HG02884 (cell line): Measurements from ENCODE around the gene CYGB.

Experiments
- ATAC-seq: cut with Tn5 transposase; IDR thresholded peaks from one replicate; pipeline ENCODE4 v1.9.1; 2021; ENCODE audit warnings: mild to moderate bottlenecking, moderate library complexity; ENCODE audit not compliant: unreplicated experiment

CYGB gene

DNA sequence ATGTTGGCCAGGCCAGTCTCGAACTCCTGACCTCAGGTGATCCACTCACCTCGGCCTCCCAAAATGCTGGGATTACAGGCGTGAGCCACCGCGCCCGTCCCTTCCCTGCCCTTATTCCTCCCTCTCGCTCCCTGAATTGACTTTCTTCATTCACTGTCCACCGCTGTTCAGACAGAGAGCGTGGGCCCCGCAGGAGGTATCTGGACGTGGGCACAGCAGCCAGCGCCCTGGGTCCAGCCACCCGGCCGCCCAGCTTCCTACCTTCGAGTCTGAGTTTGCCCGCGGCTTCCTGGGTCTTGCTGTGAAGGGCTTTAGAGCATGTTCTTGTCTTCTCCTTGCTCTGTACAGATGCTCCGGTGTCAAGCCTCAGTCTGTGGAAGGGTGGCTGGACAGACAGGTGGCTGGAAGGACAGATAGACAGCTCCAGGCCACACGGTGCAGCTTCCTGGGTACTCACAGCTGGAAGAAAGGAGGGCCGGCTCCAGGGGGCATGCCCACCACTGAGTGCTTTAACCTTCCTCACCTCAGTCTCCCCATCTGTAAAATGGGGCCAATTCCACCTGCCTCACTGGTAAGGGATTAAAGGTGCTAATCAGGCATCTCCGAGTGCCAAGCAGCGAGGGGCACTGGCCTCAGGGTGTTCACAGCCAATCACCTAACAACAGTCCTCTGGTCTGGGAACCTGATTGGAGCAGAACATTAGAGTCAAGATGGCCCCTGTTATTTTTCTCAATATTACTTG, 49.9 kb downstream of the CYGB start:
- no peak for ATAC-seq

DNA sequence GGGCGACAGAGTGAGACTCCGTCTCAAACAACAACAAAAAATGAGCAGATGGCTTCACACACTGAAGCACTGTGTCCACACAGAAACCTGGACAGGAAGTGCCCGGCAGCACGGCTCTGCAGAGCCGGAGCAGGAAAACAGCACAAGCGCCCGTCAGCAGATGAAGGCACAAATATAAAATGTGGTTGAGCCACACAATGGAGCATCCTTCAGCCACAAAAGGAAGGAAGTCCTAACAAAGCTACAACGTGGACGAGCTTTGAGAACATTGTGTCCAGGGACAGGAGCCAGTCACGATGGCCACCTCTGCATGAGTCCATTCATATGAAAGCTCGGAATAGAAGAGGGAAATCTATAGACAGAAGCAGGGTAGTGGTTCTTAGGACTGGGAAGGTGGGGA, 51.9 kb downstream of the CYGB start:
- ATAC-seq, result no peak

DNA sequence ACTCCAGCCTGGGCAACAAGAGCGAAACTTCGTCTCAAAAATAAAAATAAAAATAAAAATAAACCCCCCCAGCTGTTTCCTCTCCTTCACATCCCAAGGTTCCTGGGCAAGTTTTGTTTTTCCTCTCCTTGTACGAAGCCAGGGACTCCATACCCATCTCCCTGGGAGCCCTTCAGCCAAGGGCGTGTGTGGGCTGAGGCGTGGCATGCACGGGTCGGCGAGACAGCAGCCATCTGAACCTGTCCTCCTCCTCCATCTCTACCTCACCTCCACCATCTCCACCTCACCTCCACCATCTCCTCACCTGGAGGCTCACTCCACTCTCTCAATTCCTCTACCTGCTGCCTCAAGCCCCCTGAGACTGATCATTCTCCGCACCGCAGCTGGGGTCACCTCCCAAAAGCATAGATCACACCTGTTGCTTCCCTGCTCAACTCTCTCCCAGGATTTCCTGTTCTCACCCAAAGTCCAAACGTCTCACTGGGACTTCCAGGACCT, 53.2 kb downstream of the CYGB start:
- ATAC-seq, result no peak

DNA sequence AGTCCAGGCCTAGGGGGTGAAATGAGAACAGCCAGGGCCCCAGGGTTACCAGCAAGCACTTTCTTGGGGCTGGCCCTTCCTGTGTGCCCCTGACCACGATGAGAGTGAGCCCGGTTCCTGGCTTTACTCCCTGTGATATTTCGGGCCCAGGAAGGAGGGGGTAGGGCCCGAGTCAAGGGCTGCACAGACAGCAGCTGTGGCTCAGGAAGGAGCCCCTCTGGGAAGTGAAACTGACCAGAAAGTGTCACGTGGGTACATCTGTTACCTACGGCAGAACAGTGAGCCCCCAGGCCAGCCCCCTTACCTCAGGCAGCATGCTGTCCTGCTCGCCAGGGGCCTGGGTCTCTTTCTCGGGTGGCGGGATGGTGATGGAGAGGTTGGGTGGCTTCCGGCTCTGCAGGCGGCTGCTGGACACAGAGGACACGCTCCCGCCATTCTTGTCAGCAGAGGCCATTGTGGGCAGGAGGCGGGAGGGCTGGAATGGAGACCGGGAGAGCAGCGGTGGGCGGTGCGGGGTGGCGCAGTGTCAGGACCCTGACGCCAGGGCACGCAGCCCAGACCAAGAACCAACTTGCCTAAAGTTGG, 56.3 kb downstream of the CYGB start:
- ATAC-seq, result peak; percentile 64

DNA sequence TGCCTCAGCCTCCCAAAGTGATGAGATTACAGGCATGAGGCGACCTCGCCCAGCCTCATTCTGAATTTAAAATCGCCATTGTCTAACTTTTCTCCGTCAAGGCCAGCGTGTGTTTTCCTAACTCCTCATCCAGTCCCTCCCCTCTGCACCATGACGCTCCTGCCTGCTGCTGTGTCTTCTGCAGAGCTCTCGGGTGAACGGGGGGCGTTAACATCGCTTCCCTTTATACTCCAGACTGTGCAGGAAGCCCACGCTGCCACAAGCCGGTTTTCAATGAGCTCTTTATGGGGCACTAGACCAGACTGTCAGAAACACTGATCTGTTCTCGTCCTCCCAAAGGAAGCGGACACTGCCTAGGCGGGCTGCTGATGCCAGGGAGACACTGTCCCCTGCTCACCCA, 56.9 kb downstream of the CYGB start:
- no peak for ATAC-seq

DNA sequence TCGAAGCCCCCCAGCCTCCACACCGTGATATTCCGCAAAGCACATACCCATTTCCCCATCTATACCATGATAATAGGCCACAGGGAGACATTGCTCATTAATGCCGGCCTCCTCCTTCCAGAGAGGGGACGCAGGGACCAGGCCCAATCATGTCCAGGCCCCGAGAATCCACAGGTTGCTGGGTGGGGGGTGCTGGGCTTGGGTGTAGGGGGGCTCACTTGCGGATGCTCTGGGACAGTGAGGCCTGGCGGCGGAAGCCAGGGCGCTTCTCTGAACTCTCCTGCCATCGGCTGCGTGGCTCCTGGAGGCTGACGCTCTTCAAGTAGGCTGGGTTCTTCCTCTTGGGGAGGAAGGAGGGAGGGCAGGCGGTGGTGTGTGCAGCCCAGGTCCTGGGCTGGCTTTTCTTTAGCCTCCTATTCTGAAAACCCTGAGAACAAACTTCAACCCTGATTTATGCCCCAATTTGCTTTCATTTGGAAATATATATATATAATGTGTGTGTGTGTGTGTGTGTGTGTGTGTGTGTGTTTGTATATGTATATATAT, 57.9 kb downstream of the CYGB start:
- ATAC-seq, result no peak

DNA sequence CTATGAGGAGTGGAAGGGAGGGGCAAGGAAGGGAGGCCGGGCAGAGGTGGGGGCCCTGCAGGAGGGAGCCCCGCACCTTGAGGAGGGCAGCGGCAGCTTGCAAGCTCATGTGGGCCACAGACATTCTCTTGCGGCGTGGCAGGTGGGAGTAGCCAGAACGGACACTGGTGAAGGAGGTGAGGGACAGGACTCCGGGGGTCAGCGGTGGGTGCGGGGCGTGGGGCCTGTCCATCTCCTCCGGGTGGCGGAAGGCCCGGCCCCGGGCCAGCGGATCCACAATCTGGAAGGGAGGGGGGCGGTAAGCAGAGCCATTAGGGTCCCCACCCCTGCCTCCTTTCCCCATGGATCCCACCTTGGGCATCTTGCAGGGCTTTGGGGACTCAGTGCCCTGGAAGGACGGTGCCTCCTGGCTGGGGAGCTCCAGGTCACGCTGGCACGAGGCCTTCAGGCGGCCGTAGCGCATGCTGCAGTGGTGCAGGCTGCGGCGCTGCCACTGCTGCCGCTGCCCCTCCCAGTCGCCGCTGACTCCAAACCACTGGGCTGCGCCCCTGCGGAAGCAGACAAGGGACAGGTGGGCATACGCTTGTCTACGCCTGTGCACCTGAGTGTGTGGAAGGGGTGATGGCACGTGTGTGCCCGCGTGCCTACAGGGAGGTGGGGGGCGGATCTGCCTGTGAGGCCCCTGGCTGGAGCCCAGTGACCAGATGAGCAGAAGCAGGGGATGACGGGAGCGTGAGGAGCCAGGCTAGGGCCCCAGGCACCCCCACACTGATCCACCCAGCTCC, 58.6 kb downstream of the CYGB start:
- ATAC-seq, result no peak

DNA sequence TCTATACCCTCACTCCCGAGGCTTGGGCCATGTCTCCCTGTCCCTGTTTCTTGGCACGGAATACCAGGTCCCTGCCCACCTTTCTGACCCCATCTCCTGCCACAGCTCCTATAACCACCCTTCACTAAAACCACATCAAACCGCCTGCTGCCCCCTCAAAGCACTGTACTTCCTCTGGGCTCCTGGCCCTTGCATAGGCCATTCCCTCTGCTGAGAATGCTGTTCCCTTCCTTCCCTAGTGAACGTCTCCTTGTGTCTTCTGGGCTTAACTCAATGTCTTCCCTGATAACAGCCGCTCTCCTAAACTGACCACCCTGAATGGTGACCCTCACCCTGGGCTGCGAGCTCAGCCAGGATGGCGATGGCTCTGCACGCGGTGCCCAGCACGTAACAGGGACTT, 59.4 kb downstream of the CYGB start:
- no peak for ATAC-seq

DNA sequence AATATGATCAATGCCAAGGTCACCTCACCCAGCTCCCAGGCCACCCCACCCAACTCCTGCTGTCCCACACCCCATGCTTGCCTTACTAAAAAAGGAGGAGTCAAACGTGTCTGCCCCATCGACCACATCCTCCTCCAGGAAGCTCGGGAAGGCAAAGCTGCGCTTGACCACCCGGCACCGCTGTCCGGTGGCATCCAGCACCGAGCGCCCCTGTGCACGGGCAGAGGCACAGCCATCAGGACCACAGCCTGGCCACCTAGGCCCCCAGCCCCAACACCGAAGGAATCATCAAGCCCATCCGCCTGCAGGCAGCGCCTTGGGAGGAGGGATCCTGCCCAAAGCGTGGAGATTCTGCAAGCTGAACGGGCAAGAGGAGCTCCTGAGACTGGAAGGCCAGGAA, 59.9 kb downstream of the CYGB start:
- ATAC-seq, result no peak
